Activated naive CD4-positive, alpha-beta T cell treated with anti-CD3 and anti-CD28 coated beads, Interleukin-2, amount 50 U/mL, for 72 hours (primary cell): ENCODE measurements around the gene SUGCT. TPM values are rescaled to one million over a fixed set of nuclear protein-coding genes. Genes with fewer than 3 reads are reported as not detected.
A peak's percentile ranks its signal among the peaks of the same experiment; 100 is the strongest.
"Not testable (repeated sequence)": the region's sequence is repeated elsewhere in the genome, so short reads cannot be mapped to it uniquely, and the experiment has no call there.

ENCODE experiments used
- ATAC-seq, 2 donors: fragments of 150-1000 bp; cut with Tn5 transposase; 2 replicates each; pipeline ENCODE4 v1.10.0; 2021; ENCODE audit warnings: mild to moderate bottlenecking in 2 of 2, moderate library complexity in 2 of 2
- DNase-seq, 2 donors: peaks; one replicate each; pipeline ENCODE4 v3.0.0; 2021 to 2022; ENCODE audit warnings: low spot score in 2 of 2
- H3K27ac Mint-ChIP-seq, 2 donors: one replicate each; pipeline ENCODE4 v1.8.0; 2022; ENCODE audit warnings: mild to moderate bottlenecking in 2 of 2, mixed read lengths in 2 of 2
- H3K36me3 Mint-ChIP-seq, 2 donors: one replicate each; pipeline ENCODE4 v1.8.0; 2022; ENCODE audit warnings: mixed read lengths in 2 of 2
- H3K9me3 Mint-ChIP-seq, 2 donors: one replicate each; pipeline ENCODE4 v1.8.0; 2022; ENCODE audit warnings: mixed read lengths in 2 of 2
- total RNA-seq, 2 donors: library from RNA; stranded (reverse); gene quantifications; one replicate each; pipeline ENCODE4 v1.2.3, GENCODE V29; 2022

SUGCT gene
- total RNA-seq, 2 donors from 2014 or later = 1.1 to 1.8 TPM

DNA sequence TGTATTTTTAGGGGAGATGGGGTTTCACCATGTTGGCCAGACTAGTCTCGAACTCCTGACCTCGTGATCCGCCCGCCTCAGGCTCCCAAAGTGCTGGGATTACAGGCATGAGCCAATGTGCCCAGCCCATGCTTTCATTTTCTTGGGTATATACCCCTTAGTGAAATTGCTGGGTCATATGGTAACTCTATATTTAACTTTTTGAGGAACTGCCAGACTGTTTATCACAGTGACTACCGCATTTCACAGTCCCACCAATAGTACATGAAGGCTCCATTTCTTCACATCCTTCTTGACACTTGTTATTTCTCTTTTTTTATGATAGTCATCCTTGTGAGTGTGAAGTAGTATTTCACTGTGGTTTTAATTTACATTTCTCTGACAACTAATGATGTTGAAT is 134.0 kb downstream of the SUGCT start:
- DNase-seq, H3K27ac Mint-ChIP-seq, ATAC-seq, H3K36me3 Mint-ChIP-seq, H3K9me3 Mint-ChIP-seq: not testable (repeated sequence)

DNA sequence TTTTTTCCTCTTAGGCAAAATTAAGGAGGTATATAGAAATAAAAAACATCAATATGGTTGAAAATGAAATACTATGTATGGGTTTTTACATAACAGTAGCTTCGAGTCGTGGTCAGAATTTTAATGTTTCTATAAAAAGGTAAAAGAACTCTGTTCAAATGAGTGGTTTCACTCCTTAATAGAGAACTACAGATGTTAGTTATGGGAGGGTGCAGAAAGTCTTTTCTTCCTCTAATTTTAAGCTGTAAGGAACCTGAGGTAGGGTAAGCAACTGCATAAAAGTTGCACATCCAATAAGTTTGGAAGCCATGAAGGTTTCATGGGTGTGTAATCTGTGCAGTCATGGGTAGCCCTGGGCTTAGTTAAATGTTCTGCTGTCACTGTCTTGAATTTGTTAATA is 141.3 kb downstream of the SUGCT start:
- ATAC-seq = no peak
- H3K27ac Mint-ChIP-seq = no peak overlapping the region
- DNase-seq = no peak
- H3K36me3 Mint-ChIP-seq = no peaks in the 10 kb centered on the region
- H3K9me3 Mint-ChIP-seq = no peaks in the 10 kb centered on the region

DNA sequence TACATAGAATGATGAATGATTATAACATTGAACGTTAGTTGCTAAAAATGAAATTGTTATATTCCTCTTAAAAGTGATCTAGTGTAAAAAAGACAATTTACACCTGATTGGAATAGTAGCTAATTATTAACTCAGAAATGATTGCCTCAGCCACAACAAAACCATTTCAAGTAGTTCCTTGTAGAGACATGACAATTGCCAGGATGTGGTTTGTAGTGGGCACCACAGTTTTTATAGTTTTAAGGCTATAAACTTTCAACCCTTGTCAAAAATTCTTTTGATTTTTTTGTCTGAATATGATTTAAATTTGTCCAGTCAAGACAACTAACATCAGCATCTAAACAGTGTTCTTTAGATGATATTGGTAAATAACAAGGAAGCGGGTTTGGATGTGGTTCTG is 145.2 kb downstream of the SUGCT start:
- DNase-seq (no peak), ATAC-seq (no peak)
- Mint-ChIP-seq H3K27ac (no peak overlapping the region), H3K9me3 (no peaks in the 10 kb centered on the region), H3K36me3 (no peaks in the 10 kb centered on the region)

DNA sequence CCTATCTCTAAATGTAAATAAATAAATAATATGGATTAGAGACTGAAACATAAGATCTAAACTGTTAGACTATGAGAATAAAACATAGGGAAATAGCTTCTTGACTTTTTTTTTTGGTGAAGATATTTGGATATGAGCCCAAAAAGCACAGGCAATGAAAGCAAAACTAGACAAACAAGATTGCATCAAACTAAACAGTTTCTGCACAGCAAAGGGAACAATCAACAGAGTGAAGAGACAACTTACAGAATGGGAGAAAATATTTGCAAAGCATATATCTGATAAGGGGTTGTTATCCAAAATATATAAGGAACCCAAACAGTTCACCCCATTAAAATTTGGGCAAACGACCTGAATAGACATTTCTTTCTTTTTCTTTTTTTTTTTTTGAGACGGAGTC is 148.1 kb downstream of the SUGCT start:
- DNase-seq = no peak
- Mint-ChIP-seq H3K27ac (no peak overlapping the region), H3K36me3 (no peaks in the 10 kb centered on the region), H3K9me3 (no peaks in the 10 kb centered on the region)
- no peak for ATAC-seq

- no peak for ATAC-seq
- DNase-seq = no peak
- Mint-ChIP-seq H3K9me3 (no peaks in the 10 kb centered on the region), H3K27ac (no peak overlapping the region), H3K36me3 (no peaks in the 10 kb centered on the region)
Measured at GRCh38 chr7:40283391-40283790, 148.6 kb downstream of the SUGCT start.

GRCh38 chr7:40288827-40289226 is 154.0 kb downstream of the SUGCT start:
- H3K36me3 Mint-ChIP-seq = no peaks in the 10 kb centered on the region
- peaks cover 0 to 3% of the 10 kb centered on the region in 2 donors for H3K9me3 Mint-ChIP-seq
- ATAC-seq = no peak
- no peak overlapping the region for H3K27ac Mint-ChIP-seq
- no peak for DNase-seq

DNA sequence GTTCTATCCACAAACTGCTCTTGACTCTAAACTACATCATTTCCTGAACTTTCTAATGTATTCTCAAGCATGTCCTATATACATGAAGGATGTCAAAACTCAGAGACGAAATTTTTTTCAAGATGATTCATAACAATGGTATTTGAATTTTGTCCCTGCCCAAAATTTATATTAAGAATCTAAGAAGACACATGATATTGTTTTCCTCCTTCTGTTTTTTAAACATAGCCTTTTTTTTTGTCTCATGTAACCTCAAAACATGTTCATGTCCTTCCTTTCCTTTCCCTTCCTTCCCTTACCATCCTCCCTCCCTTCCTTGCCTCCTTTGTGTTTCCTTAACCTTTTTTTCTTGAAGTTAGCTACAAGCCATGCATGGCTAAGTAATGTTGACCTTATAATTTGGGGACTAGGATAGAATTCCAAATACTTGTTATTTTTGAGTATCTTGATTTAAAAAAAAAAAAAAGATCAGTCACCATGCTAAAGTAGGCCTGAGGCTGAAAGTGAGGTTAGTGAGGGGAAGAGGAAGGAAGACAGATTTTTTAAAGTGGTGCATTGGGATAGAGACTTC is 163.0 kb downstream of the SUGCT start:
- ATAC-seq (no peak), DNase-seq (no peak)
- Mint-ChIP-seq H3K36me3 (no peaks in the 10 kb centered on the region), H3K9me3 (no peaks in the 10 kb centered on the region), H3K27ac (no peak overlapping the region)

- ATAC-seq = no peak
- H3K9me3 Mint-ChIP-seq = no peaks in the 10 kb centered on the region
- no peak overlapping the region for H3K27ac Mint-ChIP-seq
- DNase-seq = no peak
- H3K36me3 Mint-ChIP-seq = no peaks in the 10 kb centered on the region
Measured at GRCh38 chr7:40298421-40298820, 163.6 kb downstream of the SUGCT start.

DNA sequence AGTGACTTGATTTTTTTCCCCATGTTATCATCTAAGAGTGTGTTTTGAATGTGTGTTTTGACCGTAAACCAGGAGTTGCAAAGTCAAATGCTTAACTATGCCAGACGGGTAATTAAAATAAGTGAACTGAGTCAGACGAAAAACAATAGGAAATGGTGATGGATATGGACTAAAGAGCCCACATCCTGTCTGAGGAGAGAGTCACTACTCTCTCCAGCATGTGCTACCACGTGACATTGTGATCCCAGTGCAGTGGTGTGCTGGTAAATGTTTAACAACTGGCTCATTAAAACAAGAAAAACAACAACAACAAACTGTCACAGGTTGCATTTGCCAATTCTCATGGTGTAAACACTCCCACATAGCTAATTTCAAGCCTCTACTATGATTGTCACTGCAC is 164.3 kb downstream of the SUGCT start:
- ATAC-seq (peak; percentile 78 to 87), DNase-seq (no peak)
- no peaks in the 10 kb centered on the region for H3K9me3 Mint-ChIP-seq
- no peak overlapping the region for H3K27ac Mint-ChIP-seq
- no peaks in the 10 kb centered on the region for H3K36me3 Mint-ChIP-seq

GRCh38 chr7:40300146-40300670 is 165.4 kb downstream of the SUGCT start:
- no peak for DNase-seq
- ATAC-seq = no peak
- H3K36me3 Mint-ChIP-seq = no peaks in the 10 kb centered on the region
- no peak overlapping the region for H3K27ac Mint-ChIP-seq
- H3K9me3 Mint-ChIP-seq = no peaks in the 10 kb centered on the region

DNA sequence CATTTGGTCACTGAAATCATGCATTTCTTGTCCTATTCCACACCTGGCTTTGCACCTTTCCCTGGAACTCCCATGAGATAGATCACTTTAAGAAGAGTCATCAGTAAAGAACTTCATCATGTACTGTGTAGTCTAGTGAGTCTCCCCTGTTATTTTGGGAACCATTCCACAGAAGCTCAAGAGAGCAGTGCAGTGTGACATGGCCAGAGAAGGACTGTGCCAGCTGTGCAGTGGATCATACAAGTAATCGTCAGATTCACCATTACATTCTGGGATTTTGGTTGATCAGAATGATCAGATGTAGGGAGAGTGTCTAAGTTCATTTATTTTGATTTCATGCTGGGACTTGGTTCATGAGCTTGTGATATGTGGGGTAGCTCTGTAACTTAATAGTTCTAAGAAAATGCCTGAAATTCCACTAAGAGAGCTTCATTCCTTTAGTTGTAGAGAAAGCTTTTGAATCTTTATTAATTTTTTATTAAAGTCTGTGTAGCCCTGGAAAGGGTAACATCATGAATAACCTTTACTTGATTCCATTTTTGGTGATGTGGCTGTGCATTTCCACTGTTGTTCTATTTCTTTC is 166.8 kb downstream of the SUGCT start:
- DNase-seq (no peak), ATAC-seq (no peak)
- Mint-ChIP-seq H3K36me3 (no peaks in the 10 kb centered on the region), H3K27ac (no peak overlapping the region), H3K9me3 (no peaks in the 10 kb centered on the region)

GRCh38 chr7:40303996-40304395 is 169.2 kb downstream of the SUGCT start:
- H3K27ac Mint-ChIP-seq = no peak overlapping the region
- no peak for DNase-seq
- ATAC-seq = no peak
- H3K9me3 Mint-ChIP-seq = no peaks in the 10 kb centered on the region
- H3K36me3 Mint-ChIP-seq = no peaks in the 10 kb centered on the region

DNA sequence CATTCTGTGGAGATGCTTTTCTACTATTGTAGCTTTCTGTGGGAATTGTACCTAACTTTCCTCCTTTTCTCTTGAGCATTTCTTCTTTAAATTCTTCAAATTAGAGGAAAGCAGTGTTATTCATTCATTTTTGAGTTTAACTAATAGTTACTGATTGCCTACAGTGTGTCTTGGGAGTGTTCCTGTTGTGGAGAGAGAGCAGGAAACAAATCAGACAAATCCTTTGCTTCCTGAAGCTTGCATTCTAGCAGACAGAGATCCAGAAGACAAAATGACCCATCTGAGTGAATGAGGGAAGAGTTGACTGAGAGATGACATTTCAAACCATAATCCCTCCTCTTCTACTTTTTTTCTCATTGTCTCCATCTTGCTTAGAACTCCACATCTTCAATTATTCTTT is 170.4 kb downstream of the SUGCT start:
- Mint-ChIP-seq H3K9me3 (no peaks in the 10 kb centered on the region), H3K27ac (no peak overlapping the region), H3K36me3 (no peaks in the 10 kb centered on the region)
- DNase-seq = no peak
- no peak for ATAC-seq

DNA sequence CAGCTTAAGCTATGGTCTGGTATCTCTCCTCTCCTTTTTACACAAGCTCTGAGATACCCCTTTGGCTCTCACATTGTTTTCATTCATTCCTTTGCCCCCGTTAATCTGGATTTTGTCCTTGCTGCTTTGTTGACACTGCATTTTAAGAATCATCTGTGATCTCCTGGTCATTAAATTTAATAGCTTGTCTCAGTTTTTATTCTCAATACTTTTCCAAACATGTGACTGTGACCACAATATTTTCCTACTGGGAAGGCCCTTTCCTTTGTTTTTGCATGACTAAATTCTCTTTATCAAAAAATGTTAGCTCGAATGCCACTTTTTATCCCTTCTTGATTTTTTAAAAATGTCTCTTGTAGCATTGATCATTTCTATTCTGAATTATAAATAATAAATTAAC is 171.2 kb downstream of the SUGCT start:
- no peaks in the 10 kb centered on the region for H3K36me3 Mint-ChIP-seq
- H3K27ac Mint-ChIP-seq = no peak overlapping the region
- no peaks in the 10 kb centered on the region for H3K9me3 Mint-ChIP-seq
- ATAC-seq = no peak
- DNase-seq = no peak

GRCh38 chr7:40306596-40306995 is 171.8 kb downstream of the SUGCT start:
- DNase-seq (no peak), ATAC-seq (no peak)
- Mint-ChIP-seq H3K27ac (no peak overlapping the region), H3K36me3 (no peaks in the 10 kb centered on the region), H3K9me3 (no peaks in the 10 kb centered on the region)

DNA sequence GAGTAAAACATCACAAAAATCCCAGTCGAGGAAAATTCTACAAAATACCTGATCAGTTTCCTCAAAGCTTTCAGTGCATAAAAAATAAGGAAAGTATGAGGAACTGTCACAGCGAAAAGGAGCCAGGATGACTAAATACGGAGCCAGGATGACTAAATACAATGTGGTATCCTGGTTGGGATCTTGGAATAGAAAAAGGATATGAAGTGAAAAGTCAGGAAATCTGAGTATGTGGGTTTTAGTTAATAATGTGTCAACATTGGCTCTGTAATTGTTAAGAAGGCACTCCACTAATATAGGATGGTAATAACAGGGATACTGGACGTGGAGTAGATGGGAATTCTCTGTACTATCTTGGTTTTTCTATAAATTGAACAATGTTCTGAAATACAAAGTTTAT is 175.5 kb downstream of the SUGCT start:
- Mint-ChIP-seq H3K9me3 (no peaks in the 10 kb centered on the region), H3K36me3 (no peaks in the 10 kb centered on the region), H3K27ac (no peak overlapping the region)
- no peak for DNase-seq
- ATAC-seq = no peak

DNA sequence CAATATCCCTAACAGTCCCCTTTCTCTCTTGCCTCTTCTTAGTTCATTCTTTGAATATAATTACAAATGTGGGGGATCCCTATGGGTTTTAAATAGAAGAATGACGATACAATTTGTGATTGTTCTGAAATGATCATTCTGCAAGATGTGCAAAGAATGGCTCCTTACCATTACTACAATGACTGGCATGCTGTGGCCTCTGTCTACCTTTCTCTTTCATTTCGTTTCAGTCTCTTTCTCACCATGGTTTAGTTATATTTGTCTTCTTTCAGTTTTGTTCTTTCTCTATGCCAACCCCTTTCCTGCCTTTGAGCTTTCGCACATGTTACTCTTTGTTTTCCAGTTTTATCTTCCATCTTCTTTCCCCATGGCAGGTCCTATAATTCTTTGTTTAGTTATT is 176.5 kb downstream of the SUGCT start:
- Mint-ChIP-seq H3K36me3 (no peaks in the 10 kb centered on the region), H3K27ac (no peak overlapping the region), H3K9me3 (no peaks in the 10 kb centered on the region)
- ATAC-seq = peak; percentile 26 to 89
- no peak for DNase-seq

DNA sequence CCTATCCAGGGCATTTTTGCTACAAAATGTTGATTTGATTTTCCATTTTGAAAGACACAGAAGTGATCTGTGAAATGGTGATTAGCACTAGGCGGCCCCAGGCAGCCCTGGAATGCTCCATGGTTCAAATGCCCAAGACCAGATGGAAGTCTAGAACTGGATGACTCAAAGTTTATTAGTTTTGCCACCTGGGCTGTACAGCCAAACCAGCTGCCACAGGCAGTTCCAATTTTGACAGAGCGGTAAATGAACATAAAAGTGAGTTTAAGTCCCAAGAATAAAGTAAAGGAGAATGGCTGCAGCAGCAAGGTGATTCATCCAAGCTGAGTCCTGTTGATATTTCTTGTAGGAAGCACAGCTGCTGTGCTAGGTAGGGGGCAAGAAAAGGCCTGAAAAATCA is 180.5 kb downstream of the SUGCT start:
- H3K27ac Mint-ChIP-seq = no peak overlapping the region
- H3K9me3 Mint-ChIP-seq = no peaks in the 10 kb centered on the region
- H3K36me3 Mint-ChIP-seq = no peaks in the 10 kb centered on the region
- DNase-seq (no peak), ATAC-seq (no peak)
